GM12801 (cell line): ENCODE data around the gene DDI1.

Experiments
- CTCF ChIP-seq: IDR thresholded peaks from one replicate; pipeline ENCODE4 v1.5.1; 2011; ENCODE audit warnings: control low read depth; ENCODE audit not compliant: insufficient read length; ENCODE audit errors: extremely low read depth

DDI1 gene

GRCh38 chr11:104064034-104064630 lies 27.7 kb downstream of the DDI1 start:
- no peak for TF ChIP-seq CTCF

GRCh38 chr11:104067534-104067933 lies 31.1 kb downstream of the DDI1 start:
- TF ChIP-seq CTCF: no peak

- TF ChIP-seq CTCF: no peak
Observed at GRCh38 chr11:104073950-104074705, 37.7 kb downstream of the DDI1 start.

GRCh38 chr11:104075091-104075490 lies 38.7 kb downstream of the DDI1 start:
- TF ChIP-seq CTCF: no peak

- no peak for TF ChIP-seq CTCF
Observed at GRCh38 chr11:104075706-104076105, 39.3 kb downstream of the DDI1 start.

- no peak for TF ChIP-seq CTCF
Observed at GRCh38 chr11:104076455-104076854, 40.0 kb downstream of the DDI1 start.

- no peak for TF ChIP-seq CTCF
Observed at GRCh38 chr11:104078245-104078644, 41.8 kb downstream of the DDI1 start.
